Prostate gland (tissue), 2 donors: Measurements from ENCODE around the gene LRFN3. TPM values are rescaled to one million over a fixed set of nuclear protein-coding genes. Genes with fewer than 3 reads are reported as not detected.

Experiments used
- DNase-seq: peaks from one replicate; pipeline ENCODE4 v3.0.0-alpha.2; 2019; ENCODE audit warnings: low spot score
- H3K27ac ChIP-seq, 2 donors: fragments of 200-600 bp; sonication (generic); 2 replicates each; pipeline ENCODE4 v1.5.1; 2017 to 2019
- H3K27me3 ChIP-seq: fragments of 200-600 bp; sonication (generic); replicated peaks from 2 replicates; pipeline ENCODE4 v1.5.1; 2019; ENCODE audit not compliant: insufficient read depth
- H3K36me3 ChIP-seq, 2 donors: fragments of 200-600 bp; sonication (generic); 1 replicate in 1 of 2; 2 replicates in 1 of 2; pipeline versions ENCODE4 v1.5.1 to v1.8.1; 2017 to 2019
- H3K4me1 ChIP-seq: fragments of 200-600 bp; sonication (generic); replicated peaks from 2 replicates; pipeline ENCODE4 v1.5.1; 2019
- H3K4me3 ChIP-seq, 2 donors: fragments of 200-600 bp; sonication (generic); 2 replicates each; pipeline ENCODE4 v1.5.1; 2017 to 2019
- H3K9me3 ChIP-seq: fragments of 200-600 bp; sonication (generic); 2 replicates; pipeline ENCODE4 v1.5.1; 2017
- POLR2A ChIP-seq: fragments of 450-650 bp; IDR thresholded peaks from one replicate; pipeline ENCODE4 v1.6.1; 2016; ENCODE audit warnings: antibody characterized with exemption, mild to moderate bottlenecking
- POLR2AphosphoS5 ChIP-seq: sonication (generic); formaldehyde crosslinking; IDR thresholded peaks from one replicate; pipeline ENCODE4 v1.6.1; 2017; ENCODE audit warnings: antibody characterized with exemption
- WGBS: methylation state at CpG from one replicate; pipeline ENCODE4 v1.1.5; 2018; 5-methylcytosine and 5-hydroxymethylcytosine counted together
- intact Hi-C: fragments of 100-400 bp; cut with DNase I; formaldehyde crosslinking; loops from one replicate; pipeline ENCODE4 v1.14.2; 2022
- total RNA-seq, 2 donors: library from RNA; depleted of rRNA; stranded (reverse); fragments of >200 nt; gene quantifications; one replicate each; pipeline ENCODE4 v1.1.0, GENCODE V29; 2016
- TF ChIP-seq, protein P1 (sequence below), 4 experiments: fragments of 200-600 bp in 2 of 4; fragments of 450-650 bp in 2 of 4; sonication (generic) in 2 of 4; IDR thresholded peaks; 1 replicate in 3 of 4; 2 replicates in 1 of 4; pipeline ENCODE4 v1.5.1; 2016 to 2019; ENCODE audit warnings: antibody characterized with exemption in 4 of 4, mild to moderate bottlenecking in 2 of 4, moderate library complexity in 2 of 4

The LRFN3 gene
- total RNA-seq, 2 donors from 2014 or later, result 21.7 to 32.3 TPM

GRCh38 chr19:35901854-35902661, 34.1 kb upstream of the LRFN3 start, which contains the start of gene HCST:
TSS of gene HCST (plus strand) at chr19:35902529. CDS start at chr19:35902594, 65 bp downstream.
- intact Hi-C loops, result no loop called here
- Histone ChIP-seq H3K9me3 (no peaks in the 10 kb centered on the region), H3K4me1 (no peaks in the 10 kb centered on the region), H3K36me3 (no peaks in the 10 kb centered on the region), H3K27ac (peak within 1 kb of the TSS; percentile 26 to 33), H3K4me3 (peak within 1 kb of the TSS in 1 of 2 donors; percentile 8), H3K27me3 (no peaks in the 10 kb centered on the region)
- TF ChIP-seq POLR2AphosphoS5 (no peak), POLR2A (no peak)
- TF ChIP-seq, protein P1, sequence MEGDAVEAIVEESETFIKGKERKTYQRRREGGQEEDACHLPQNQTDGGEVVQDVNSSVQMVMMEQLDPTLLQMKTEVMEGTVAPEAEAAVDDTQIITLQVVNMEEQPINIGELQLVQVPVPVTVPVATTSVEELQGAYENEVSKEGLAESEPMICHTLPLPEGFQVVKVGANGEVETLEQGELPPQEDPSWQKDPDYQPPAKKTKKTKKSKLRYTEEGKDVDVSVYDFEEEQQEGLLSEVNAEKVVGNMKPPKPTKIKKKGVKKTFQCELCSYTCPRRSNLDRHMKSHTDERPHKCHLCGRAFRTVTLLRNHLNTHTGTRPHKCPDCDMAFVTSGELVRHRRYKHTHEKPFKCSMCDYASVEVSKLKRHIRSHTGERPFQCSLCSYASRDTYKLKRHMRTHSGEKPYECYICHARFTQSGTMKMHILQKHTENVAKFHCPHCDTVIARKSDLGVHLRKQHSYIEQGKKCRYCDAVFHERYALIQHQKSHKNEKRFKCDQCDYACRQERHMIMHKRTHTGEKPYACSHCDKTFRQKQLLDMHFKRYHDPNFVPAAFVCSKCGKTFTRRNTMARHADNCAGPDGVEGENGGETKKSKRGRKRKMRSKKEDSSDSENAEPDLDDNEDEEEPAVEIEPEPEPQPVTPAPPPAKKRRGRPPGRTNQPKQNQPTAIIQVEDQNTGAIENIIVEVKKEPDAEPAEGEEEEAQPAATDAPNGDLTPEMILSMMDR (IDR thresholded peaks at IDR 0.05), result no peak
- no peak for DNase-seq
- WGBS, result 52% methylated on average over 6 of the region's 6 CpGs

DNA sequence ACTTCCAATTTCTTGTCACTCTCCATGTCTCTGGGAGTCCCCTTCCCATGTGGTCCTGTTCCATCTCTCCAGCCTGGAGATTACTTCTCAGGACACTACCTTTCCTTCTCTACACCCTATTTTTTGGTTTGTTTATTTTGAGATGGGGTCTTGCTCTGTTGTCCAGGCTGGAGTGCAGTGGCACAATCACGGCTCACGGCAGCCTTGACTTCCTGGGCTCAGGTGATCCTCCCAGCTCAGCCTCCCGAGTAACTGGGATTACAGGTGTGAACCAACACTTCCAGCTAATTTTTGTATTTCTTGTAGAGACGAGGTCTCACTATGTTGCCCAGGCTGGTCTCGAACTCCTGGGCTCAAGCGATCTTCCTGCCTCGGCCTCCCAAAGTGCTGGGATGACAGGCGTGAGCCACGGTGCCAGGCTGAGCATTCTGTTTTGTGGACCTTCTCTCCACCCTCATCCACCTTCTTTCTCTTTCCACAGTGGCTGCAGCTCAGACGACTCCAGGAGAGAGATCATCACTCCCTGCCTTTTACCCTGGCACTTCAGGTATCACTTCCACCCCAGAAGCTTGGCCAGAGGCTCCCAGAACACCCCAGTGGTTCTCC, 33.2 kb upstream of the LRFN3 start:
- Histone ChIP-seq H3K27ac (peak overlapping the region; percentile 26 to 33), H3K4me1 (no peaks in the 10 kb centered on the region), H3K4me3 (peak overlapping the region in 1 of 2 donors; percentile 8), H3K36me3 (no peaks in the 10 kb centered on the region), H3K9me3 (no peaks in the 10 kb centered on the region), H3K27me3 (no peaks in the 10 kb centered on the region)
- intact Hi-C loops, result no loop called here
- TF ChIP-seq, protein P1 (IDR thresholded peaks at IDR 0.05), result no peak
- TF ChIP-seq POLR2A (no peak), POLR2AphosphoS5 (no peak)
- DNase-seq, result no peak
- WGBS, result 71% methylated on average over 10 of the region's 10 CpGs

DNA sequence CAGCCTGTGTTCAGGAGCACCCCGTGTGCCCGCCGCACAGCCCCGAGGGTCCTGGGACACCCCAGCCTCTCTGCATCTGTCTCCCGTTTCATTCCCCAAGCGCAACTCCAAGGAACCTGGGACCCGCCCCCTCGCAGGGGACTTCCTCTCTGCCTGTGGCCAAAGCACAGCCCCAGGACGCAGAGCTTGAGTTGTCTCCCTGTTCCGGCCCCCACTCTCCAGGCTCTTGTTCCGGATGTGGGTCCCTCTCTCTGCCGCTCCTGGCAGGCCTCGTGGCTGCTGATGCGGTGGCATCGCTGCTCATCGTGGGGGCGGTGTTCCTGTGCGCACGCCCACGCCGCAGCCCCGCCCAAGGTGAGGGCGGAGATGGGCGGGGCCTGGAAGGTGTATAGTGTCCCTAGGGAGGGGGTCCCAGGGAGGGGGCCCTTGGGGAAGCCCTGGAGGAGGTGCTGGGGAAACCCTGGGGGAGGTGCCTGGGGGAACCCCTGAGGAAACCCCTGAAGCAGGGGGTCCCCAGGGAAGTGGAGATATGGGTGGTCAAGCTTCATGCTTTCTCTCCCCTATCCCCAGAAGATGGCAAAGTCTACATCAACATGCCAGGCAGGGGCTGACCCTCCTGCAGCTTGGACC, 32.5 kb upstream of the LRFN3 start:
- peak; percentile 50 for DNase-seq
- H3K4me1 ChIP-seq, result no peaks in the 10 kb centered on the region
- no peaks in the 10 kb centered on the region for H3K27me3 ChIP-seq
- no peaks in the 10 kb centered on the region for H3K9me3 ChIP-seq
- TF ChIP-seq POLR2AphosphoS5 (peak; percentile 68), POLR2A (peak; percentile 37)
- TF ChIP-seq, protein P1 (IDR thresholded peaks at IDR 0.05), result no peak
- peak overlapping the region; percentile 26 to 33 for H3K27ac ChIP-seq
- H3K36me3 ChIP-seq, result no peaks in the 10 kb centered on the region
- intact Hi-C loops, result no loop called here
- peak overlapping the region in 1 of 2 donors; percentile 8 for H3K4me3 ChIP-seq
- 1% methylated on average over 18 of the region's 24 CpGs for WGBS

GRCh38 chr19:35904311-35905068, 31.7 kb upstream of the LRFN3 start:
- TF ChIP-seq, protein P1 (IDR thresholded peaks at IDR 0.05), result no peak
- TF ChIP-seq POLR2A (no peak), POLR2AphosphoS5 (no peak)
- Histone ChIP-seq H3K36me3 (no peaks in the 10 kb centered on the region), H3K27ac (no peak overlapping the region), H3K9me3 (no peaks in the 10 kb centered on the region), H3K4me1 (no peaks in the 10 kb centered on the region), H3K4me3 (no peak overlapping the region), H3K27me3 (no peaks in the 10 kb centered on the region)
- no peak for DNase-seq
- intact Hi-C loops, result no loop called here
- WGBS, result 85% methylated on average over 10 of the region's 10 CpGs
